Stimulated activated CD8-positive, alpha-beta memory T cell treated with anti-CD3 and anti-CD28 coated beads, Interleukin-7, amount 100 ng/mL, for 24 hours (primary cell): ENCODE measurements around the gene NFATC4.

Source experiments
- DNase-seq: peaks from one replicate; pipeline ENCODE4 v3.0.0-alpha.2; 2020; ENCODE audit warnings: low read depth

The NFATC4 gene

GRCh38 chr14:24389226-24389848, 21.4 kb downstream of the NFATC4 start:
- no peak for DNase-seq

GRCh38 chr14:24390701-24391468, 22.9 kb downstream of the NFATC4 start:
- no peak for DNase-seq

- DNase-seq, result no peak
Measured at GRCh38 chr14:24392325-24393091, 24.5 kb downstream of the NFATC4 start.

- DNase-seq, result no peak
Measured at GRCh38 chr14:24394275-24394674, 26.3 kb downstream of the NFATC4 start.

GRCh38 chr14:24395609-24396582, 27.9 kb downstream of the NFATC4 start:
- no peak for DNase-seq

- DNase-seq, result no peak
Measured at GRCh38 chr14:24397639-24398292, 29.8 kb downstream of the NFATC4 start.

GRCh38 chr14:24398293-24398652, 30.3 kb downstream of the NFATC4 start:
- DNase-seq, result no peak

GRCh38 chr14:24398653-24399446, 30.9 kb downstream of the NFATC4 start, which contains the start of gene NYNRIN:
NYNRIN (plus strand) TSS chr14:24399003; CDS start chr14:24399247, 244 bp downstream.
- no peak for DNase-seq

- DNase-seq, result no peak
Measured at GRCh38 chr14:24399447-24399822, 31.5 kb downstream of the NFATC4 start.

GRCh38 chr14:24399999-24400718, 32.2 kb downstream of the NFATC4 start:
- DNase-seq, result no peak

- DNase-seq, result no peak
Measured at GRCh38 chr14:24401810-24402702, 34.1 kb downstream of the NFATC4 start.

- no peak for DNase-seq
Measured at GRCh38 chr14:24403294-24403998, 35.5 kb downstream of the NFATC4 start.

GRCh38 chr14:24404814-24405213, 36.8 kb downstream of the NFATC4 start:
- no peak for DNase-seq

GRCh38 chr14:24406416-24406815, 38.4 kb downstream of the NFATC4 start:
- no peak for DNase-seq

- DNase-seq, result no peak
Measured at GRCh38 chr14:24407608-24408325, 39.8 kb downstream of the NFATC4 start.

- DNase-seq, result no peak
Measured at GRCh38 chr14:24408764-24409163, 40.8 kb downstream of the NFATC4 start.

GRCh38 chr14:24409192-24409591, 41.2 kb downstream of the NFATC4 start:
- no peak for DNase-seq
